GM23248 (cell line): Measurements from ENCODE around the gene FUT7. TPM values are rescaled to one million over a fixed set of nuclear protein-coding genes. Genes with fewer than 3 reads are reported as not detected.

ENCODE experiments used
- DNase-seq: peaks from one replicate; pipeline ENCODE4 v3.0.0-alpha.2; 2015
- H2AFZ ChIP-seq: fragments of 200-600 bp; sonication (generic); 2 replicates; pipeline ENCODE4 v1.6.1; 2016; ENCODE audit warnings: antibody characterized with exemption
- H3F3A ChIP-seq: fragments of 200-600 bp; sonication (generic); 2 replicates; pipeline ENCODE4 v1.6.1; 2016; ENCODE audit warnings: mild to moderate bottlenecking, antibody characterized with exemption, mixed run types; ENCODE audit not compliant: insufficient read depth
- H3K27ac ChIP-seq: fragments of 200-600 bp; sonication (generic); 2 replicates; pipeline ENCODE4 v1.5.1; 2016; ENCODE audit warnings: mild to moderate bottlenecking
- H3K27me3 ChIP-seq: fragments of 200-600 bp; sonication (generic); replicated peaks from 2 replicates; pipeline ENCODE4 v1.6.1; 2016; ENCODE audit warnings: mild to moderate bottlenecking; ENCODE audit not compliant: insufficient read depth
- H3K36me3 ChIP-seq: fragments of 200-600 bp; sonication (generic); 2 replicates; pipeline ENCODE4 v1.6.1; 2016; ENCODE audit warnings: low read depth, mild to moderate bottlenecking
- H3K4me1 ChIP-seq: fragments of 200-600 bp; sonication (generic); 2 replicates; pipeline ENCODE4 v1.6.1; 2016; ENCODE audit warnings: mild to moderate bottlenecking; ENCODE audit not compliant: insufficient read depth
- H3K4me2 ChIP-seq: fragments of 200-600 bp; sonication (generic); one replicate; pipeline ENCODE4 v1.6.1; 2016; ENCODE audit warnings: mild to moderate bottlenecking; ENCODE audit not compliant: unreplicated experiment
- H3K4me3 ChIP-seq: fragments of 200-600 bp; sonication (generic); 2 replicates; pipeline ENCODE4 v1.5.1; 2016; ENCODE audit warnings: mild to moderate bottlenecking
- H3K79me2 ChIP-seq: fragments of 200-600 bp; sonication (generic); 2 replicates; pipeline ENCODE4 v1.6.1; 2016; ENCODE audit warnings: mild to moderate bottlenecking; ENCODE audit not compliant: insufficient read depth
- H3K9ac ChIP-seq: fragments of 200-600 bp; sonication (generic); 2 replicates; pipeline ENCODE4 v1.6.1; 2016; ENCODE audit warnings: mild to moderate bottlenecking
- H3K9me2 ChIP-seq: fragments of 200-600 bp; sonication (generic); 2 replicates; pipeline ENCODE4 v1.6.1; 2016; ENCODE audit warnings: mixed run types, mild to moderate bottlenecking, moderate library complexity; ENCODE audit not compliant: insufficient read depth
- H3K9me3 ChIP-seq: fragments of 200-600 bp; sonication (generic); one replicate; pipeline ENCODE4 v1.6.1; 2017; ENCODE audit warnings: low read depth
- H4K20me1 ChIP-seq: fragments of 200-600 bp; sonication (generic); 2 replicates; pipeline ENCODE4 v1.6.0; 2016; ENCODE audit not compliant: insufficient read depth
- EZH2 ChIP-seq: fragments of 200-600 bp; sonication (generic); IDR thresholded peaks from 2 replicates; pipeline ENCODE4 v1.6.1; 2018; ENCODE audit warnings: antibody characterized with exemption, mild to moderate bottlenecking; ENCODE audit not compliant: insufficient read depth, poor library complexity, severe bottlenecking
- EZH2phosphoT487 ChIP-seq: fragments of 200-600 bp; sonication (generic); IDR thresholded peaks from 2 replicates; pipeline ENCODE4 v1.6.1; 2018; ENCODE audit warnings: antibody characterized with exemption, moderate library complexity, mild to moderate bottlenecking, low read depth; ENCODE audit not compliant: insufficient read depth
- WGBS, 2 experiments: methylation state at CpG; one replicate each; pipeline ENCODE4 v1.1.6; 2015 to 2017; ENCODE audit warnings: low lambda C conversion rate in 2 of 2, low coverage in 1 of 2; ENCODE audit errors: missing lambda C conversion rate in 2 of 2; 5-methylcytosine and 5-hydroxymethylcytosine counted together
- in situ Hi-C: fragments of 300-500 bp; cut with MboI; formaldehyde crosslinking; loops from 2 replicates; pipeline ENCODE4 v1.15.0; 2020
- polyA plus RNA-seq: library from polyadenylated mRNA; unstranded; fragments of >200 nt; fragmentation: Nextera tagmentation; extraction: Ambion mirVana; gene quantifications from 2 replicates; pipeline ENCODE4 v1.2.1, GENCODE V29; 2016
- total RNA-seq: library from RNA; depleted of rRNA; stranded (reverse); fragments of >200 nt; shearing (Covaris generic); gene quantifications from 2 replicates; pipeline ENCODE4 v1.2.3, GENCODE V29; 2014; rRNA removed

FUT7 gene
- total and polyA plus RNA-seq, 2 experiments from 2014 or later = not detected

GRCh38 chr9:136983167-136983566 is 48.7 kb downstream of the FUT7 start:
- Histone ChIP-seq H3K4me3 (no peak overlapping the region), H3K4me2 (no peak overlapping the region), H3K79me2 (no peaks in the 10 kb centered on the region), H3K4me1 (no peaks in the 10 kb centered on the region), H3K9me3 (no peaks in the 10 kb centered on the region), H3K27me3 (peaks cover 19% of the 10 kb centered on the region; the same call in 1 of the 2 replicates), H3F3A (no peaks in the 10 kb centered on the region), H2AFZ (no peak overlapping the region), H3K9ac (no peak overlapping the region), H3K27ac (no peak overlapping the region), H4K20me1 (no peaks in the 10 kb centered on the region), H3K36me3 (no peaks in the 10 kb centered on the region), H3K9me2 (no peaks in the 10 kb centered on the region)
- in situ Hi-C loops = no loop called here
- 71 to 77% methylated on average over 6 to 9 of the region's 9 CpGs for WGBS, 2 experiments
- TF ChIP-seq EZH2phosphoT487 = no peak
- no peak for TF ChIP-seq EZH2
- DNase-seq = no peak

- Histone ChIP-seq H2AFZ (no peak within 1 kb of the TSS), H3K4me3 (no peak within 1 kb of the TSS), H3K4me2 (no peak within 1 kb of the TSS), H3F3A (no peaks in the 10 kb centered on the region), H3K9me2 (no peaks in the 10 kb centered on the region), H3K79me2 (no peaks in the 10 kb centered on the region), H3K36me3 (no peaks in the 10 kb centered on the region), H3K27me3 (peaks cover 19% of the 10 kb centered on the region; the same call in 1 of the 2 replicates), H3K4me1 (no peaks in the 10 kb centered on the region), H3K9ac (no peak within 1 kb of the TSS), H4K20me1 (no peaks in the 10 kb centered on the region), H3K27ac (no peak within 1 kb of the TSS), H3K9me3 (no peaks in the 10 kb centered on the region)
- DNase-seq = no peak
- 70 to 73% methylated on average over 17 to 18 of the region's 18 CpGs for WGBS, 2 experiments
- in situ Hi-C loops = no loop called here
- TF ChIP-seq EZH2 = no peak
- no peak for TF ChIP-seq EZH2phosphoT487
Measured at GRCh38 chr9:136982232-136983051, 49.4 kb downstream of the FUT7 start, which contains the start of gene LCNL1. Gene LCNL1 (plus strand): TSS chr9:136982993. CDS start chr9:136983587, 594 bp downstream.

GRCh38 chr9:136981588-136982231 is 50.2 kb downstream of the FUT7 start:
- no peak for DNase-seq
- Histone ChIP-seq H3K79me2 (no peaks in the 10 kb centered on the region), H3K27me3 (peaks cover 19% of the 10 kb centered on the region; the same call in 1 of the 2 replicates), H3F3A (no peaks in the 10 kb centered on the region), H3K4me1 (no peaks in the 10 kb centered on the region), H3K9me2 (no peaks in the 10 kb centered on the region), H3K9me3 (no peaks in the 10 kb centered on the region), H3K9ac (no peak overlapping the region), H4K20me1 (no peaks in the 10 kb centered on the region), H3K36me3 (no peaks in the 10 kb centered on the region), H3K27ac (no peak overlapping the region), H3K4me3 (no peak overlapping the region), H2AFZ (no peak overlapping the region), H3K4me2 (no peak overlapping the region)
- TF ChIP-seq EZH2phosphoT487 (no peak), EZH2 (no peak)
- WGBS, 2 experiments = 73 to 78% methylated on average over 15 to 17 of the region's 17 CpGs
- in situ Hi-C loops = no loop called here

- H3K79me2 ChIP-seq = no peaks in the 10 kb centered on the region
- no peak overlapping the region for H3K4me2 ChIP-seq
- H3K4me1 ChIP-seq = no peaks in the 10 kb centered on the region
- no peaks in the 10 kb centered on the region for H3K36me3 ChIP-seq
- no peaks in the 10 kb centered on the region for H4K20me1 ChIP-seq
- in situ Hi-C loops = no loop called here
- peaks cover 14% of the 10 kb centered on the region; the same call in 1 of the 2 replicates for H3K27me3 ChIP-seq
- no peaks in the 10 kb centered on the region for H3K9me2 ChIP-seq
- TF ChIP-seq EZH2phosphoT487 (no peak), EZH2 (no peak)
- no peaks in the 10 kb centered on the region for H3K9me3 ChIP-seq
- 93 to 94% methylated on average over 12 to 16 of the region's 16 CpGs for WGBS, 2 experiments
- H2AFZ ChIP-seq = no peak overlapping the region
- no peak overlapping the region for H3K4me3 ChIP-seq
- H3K9ac ChIP-seq = no peak overlapping the region
- no peak for DNase-seq
- H3K27ac ChIP-seq = no peak overlapping the region
- no peaks in the 10 kb centered on the region for H3F3A ChIP-seq
Measured at GRCh38 chr9:136980669-136981478, 51.0 kb downstream of the FUT7 start.

Other genes with a start within 250 kb of the FUT7 start
Only the 30 nearest of the 38 such genes appear.
- gene AJM1, start 189.6 kb downstream of the FUT7 start, total RNA-seq = 0.89 and 1.4 TPM in 2 replicates
- 1.1 and 1.4 TPM in 2 replicates for gene AJM1, start 189.6 kb downstream of the FUT7 start, polyA plus RNA-seq
- gene PHPT1, start 182.7 kb downstream of the FUT7 start, total RNA-seq = 71.1 and 84.6 TPM in 2 replicates
- gene PHPT1, start 182.7 kb downstream of the FUT7 start, polyA plus RNA-seq = 295 and 302 TPM in 2 replicates
- gene MAMDC4, start 179.7 kb downstream of the FUT7 start, total RNA-seq = 1.1 and 2.3 TPM in 2 replicates
- gene MAMDC4, start 179.7 kb downstream of the FUT7 start, polyA plus RNA-seq = 0.35 and 0.43 TPM in 2 replicates
- 299 and 305 TPM in 2 replicates for gene EDF1, start 165.8 kb downstream of the FUT7 start, total RNA-seq
- 567 and 586 TPM in 2 replicates for gene EDF1, start 165.8 kb downstream of the FUT7 start, polyA plus RNA-seq
- gene TRAF2, start 145.6 kb downstream of the FUT7 start, total RNA-seq = 8.1 and 11.5 TPM in 2 replicates
- 14.3 and 15.0 TPM in 2 replicates for gene TRAF2, start 145.6 kb downstream of the FUT7 start, polyA plus RNA-seq
- 234 and 259 TPM in 2 replicates for gene FBXW5, start 87.3 kb downstream of the FUT7 start, total RNA-seq
- 110 and 113 TPM in 2 replicates for gene FBXW5, start 87.3 kb downstream of the FUT7 start, polyA plus RNA-seq
- gene C8G, start 86.8 kb downstream of the FUT7 start, total RNA-seq = not detected in 2 replicates
- gene C8G, start 86.8 kb downstream of the FUT7 start, polyA plus RNA-seq = 0.49 TPM in 1 of 2 replicates, not detected in the other
- not detected in 2 replicates for gene LCN12, start 79.8 kb downstream of the FUT7 start, total RNA-seq
- not detected in 2 replicates for gene LCN12, start 79.8 kb downstream of the FUT7 start, polyA plus RNA-seq
- gene PTGDS, start 54.6 kb downstream of the FUT7 start, total RNA-seq = not detected in 2 replicates
- gene PTGDS, start 54.6 kb downstream of the FUT7 start, polyA plus RNA-seq = 0.24 and 0.25 TPM in 2 replicates
- gene LCNL1, start 49.1 kb downstream of the FUT7 start, total RNA-seq = not detected in 2 replicates
- not detected in 2 replicates for gene LCNL1, start 49.1 kb downstream of the FUT7 start, polyA plus RNA-seq
- gene PAXX, start 39.7 kb downstream of the FUT7 start, total RNA-seq = 38.7 and 52.2 TPM in 2 replicates
- gene PAXX, start 39.7 kb downstream of the FUT7 start, polyA plus RNA-seq = 49.3 and 54.5 TPM in 2 replicates
- gene CLIC3, start 35.5 kb downstream of the FUT7 start, total RNA-seq = 33.3 and 37.7 TPM in 2 replicates
- gene CLIC3, start 35.5 kb downstream of the FUT7 start, polyA plus RNA-seq = 98.9 and 107 TPM in 2 replicates
- gene ABCA2, start 3.9 kb downstream of the FUT7 start, total RNA-seq = 33.2 and 49.4 TPM in 2 replicates
- gene ABCA2, start 3.9 kb downstream of the FUT7 start, polyA plus RNA-seq = 20.5 and 21.1 TPM in 2 replicates
- 41.9 and 43.1 TPM in 2 replicates for gene NPDC1, start 14.1 kb upstream of the FUT7 start, total RNA-seq
- 121 and 122 TPM in 2 replicates for gene NPDC1, start 14.1 kb upstream of the FUT7 start, polyA plus RNA-seq
- gene ENTPD2, start 22.0 kb upstream of the FUT7 start, total RNA-seq = not detected in 2 replicates
- gene ENTPD2, start 22.0 kb upstream of the FUT7 start, polyA plus RNA-seq = not detected in 2 replicates
- gene SAPCD2, start 38.5 kb upstream of the FUT7 start, total RNA-seq = 5.4 TPM in 2 replicates
- 0.86 and 0.88 TPM in 2 replicates for gene SAPCD2, start 38.5 kb upstream of the FUT7 start, polyA plus RNA-seq
- gene UAP1L1, start 45.4 kb upstream of the FUT7 start, total RNA-seq = 5.2 and 5.7 TPM in 2 replicates
- 4.3 and 4.5 TPM in 2 replicates for gene UAP1L1, start 45.4 kb upstream of the FUT7 start, polyA plus RNA-seq
- 131 and 136 TPM in 2 replicates for gene MAN1B1, start 54.9 kb upstream of the FUT7 start, total RNA-seq
- 101 and 104 TPM in 2 replicates for gene MAN1B1, start 54.9 kb upstream of the FUT7 start, polyA plus RNA-seq
- 134 and 142 TPM in 2 replicates for gene DPP7, start 82.6 kb upstream of the FUT7 start, total RNA-seq
- gene DPP7, start 82.6 kb upstream of the FUT7 start, polyA plus RNA-seq = 145 and 148 TPM in 2 replicates
- 0.76 TPM in 1 of 2 replicates, not detected in the other for gene GRIN1, start 107.1 kb upstream of the FUT7 start, total RNA-seq
- gene GRIN1, start 107.1 kb upstream of the FUT7 start, polyA plus RNA-seq = 0.15 TPM in 1 of 2 replicates, not detected in the other
- gene LRRC26, start 138.0 kb upstream of the FUT7 start, total RNA-seq = not detected in 2 replicates
- not detected in 2 replicates for gene LRRC26, start 138.0 kb upstream of the FUT7 start, polyA plus RNA-seq
- not detected in 2 replicates for gene TMEM210, start 140.0 kb upstream of the FUT7 start, total RNA-seq
- gene TMEM210, start 140.0 kb upstream of the FUT7 start, polyA plus RNA-seq = not detected in 2 replicates
- gene ANAPC2, start 156.5 kb upstream of the FUT7 start, total RNA-seq = 24.0 and 28.8 TPM in 2 replicates
- 12.0 and 13.6 TPM in 2 replicates for gene ANAPC2, start 156.5 kb upstream of the FUT7 start, polyA plus RNA-seq
- gene SSNA1, start 156.6 kb upstream of the FUT7 start, total RNA-seq = 73.1 and 105 TPM in 2 replicates
- gene SSNA1, start 156.6 kb upstream of the FUT7 start, polyA plus RNA-seq = 93.1 and 100 TPM in 2 replicates
- gene TPRN, start 168.7 kb upstream of the FUT7 start, total RNA-seq = 7.8 and 14.3 TPM in 2 replicates
- gene TPRN, start 168.7 kb upstream of the FUT7 start, polyA plus RNA-seq = 1.7 and 2.2 TPM in 2 replicates
- 44.3 and 52.9 TPM in 2 replicates for gene TMEM203, start 173.6 kb upstream of the FUT7 start, total RNA-seq
- gene TMEM203, start 173.6 kb upstream of the FUT7 start, polyA plus RNA-seq = 46.9 and 48.6 TPM in 2 replicates
- gene NDOR1, start 173.6 kb upstream of the FUT7 start, total RNA-seq = 12.1 and 12.4 TPM in 2 replicates
- 7.7 and 8.5 TPM in 2 replicates for gene NDOR1, start 173.6 kb upstream of the FUT7 start, polyA plus RNA-seq
- 0.65 TPM in 1 of 2 replicates, not detected in the other for gene RNF208, start 190.2 kb upstream of the FUT7 start, total RNA-seq
- 0.29 and 0.34 TPM in 2 replicates for gene RNF208, start 190.2 kb upstream of the FUT7 start, polyA plus RNA-seq
- gene CYSRT1, start 193.1 kb upstream of the FUT7 start, total RNA-seq = 0.43 TPM in 1 of 2 replicates, not detected in the other
- gene CYSRT1, start 193.1 kb upstream of the FUT7 start, polyA plus RNA-seq = 0.24 and 0.75 TPM in 2 replicates
- gene RNF224, start 195.4 kb upstream of the FUT7 start, total RNA-seq = not detected in 2 replicates
- gene RNF224, start 195.4 kb upstream of the FUT7 start, polyA plus RNA-seq = not detected in 2 replicates